PC-9 (cell line): Measurements from ENCODE around the gene HTRA1. TPM values are rescaled to one million over a fixed set of nuclear protein-coding genes. Genes with fewer than 3 reads are reported as not detected.

ENCODE experiments used
- BruUV-seq: library from RNA; stranded (reverse); fragments of 400-500 nt; replicated peaks from 2 replicates; lab custom pipeline; 2021; lab: Mats Ljungman, UMichigan
- CTCF ChIA-PET: fragments of 300-600 bp; sonication (Branson Sonifier 250); formaldehyde crosslinking; loops from one replicate; lab custom pipeline; 2022; ENCODE audit warnings: antibody characterized with exemption; lab: Charles Lee
- POLR2A ChIA-PET: fragments of 300-600 bp; sonication (Branson Sonifier 250); formaldehyde crosslinking; loops from one replicate; lab custom pipeline; 2022; ENCODE audit warnings: antibody characterized with exemption; ENCODE audit not compliant: unreplicated experiment; lab: Charles Lee
- DNase-seq, 2 experiments: peaks; one replicate each; pipeline versions ENCODE4 v3.0.0 to v3.0.0-alpha.2; 2015 to 2022; ENCODE audit warnings: mixed read lengths in 1 of 2
- H2AFZ ChIP-seq: fragments of 200-600 bp; sonication (generic); 2 replicates; pipeline ENCODE4 v1.8.1; 2017; ENCODE audit warnings: antibody characterized with exemption
- H3F3A ChIP-seq: fragments of 200-600 bp; sonication (generic); 2 replicates; pipeline ENCODE4 v1.8.1; 2017; ENCODE audit warnings: antibody characterized with exemption, mild to moderate bottlenecking, low read depth; ENCODE audit not compliant: insufficient read depth
- H3K27ac ChIP-seq: fragments of 200-600 bp; sonication (generic); 2 replicates; pipeline ENCODE4 v1.6.1; 2016; ENCODE audit warnings: mixed run types
- H3K27me3 ChIP-seq: fragments of 200-600 bp; sonication (generic); 2 replicates; pipeline ENCODE4 v1.6.1; 2016; ENCODE audit warnings: low read depth, mixed run types; ENCODE audit not compliant: insufficient read depth
- H3K36me3 ChIP-seq: fragments of 200-600 bp; sonication (generic); 2 replicates; pipeline ENCODE4 v1.6.1; 2016; ENCODE audit warnings: low read depth, mixed run types
- H3K4me1 ChIP-seq: fragments of 200-600 bp; sonication (generic); replicated peaks from 2 replicates; pipeline ENCODE4 v1.6.1; 2016; ENCODE audit warnings: mixed run types; ENCODE audit not compliant: insufficient read depth
- H3K4me2 ChIP-seq: fragments of 200-600 bp; sonication (generic); 2 replicates; pipeline ENCODE4 v1.6.1; 2017; ENCODE audit warnings: mixed run types
- H3K4me3 ChIP-seq: fragments of 200-600 bp; sonication (generic); 2 replicates; pipeline ENCODE4 v1.6.1; 2016; ENCODE audit warnings: mixed run types
- H3K79me2 ChIP-seq: fragments of 200-600 bp; sonication (generic); 2 replicates; pipeline ENCODE4 v1.6.1; 2017; ENCODE audit warnings: low read depth, mixed run types
- H3K9me2 ChIP-seq: fragments of 200-600 bp; sonication (generic); 2 replicates; pipeline ENCODE4 v1.8.1; 2017; ENCODE audit warnings: mild to moderate bottlenecking; ENCODE audit not compliant: insufficient read depth
- H3K9me3 ChIP-seq: fragments of 200-600 bp; sonication (generic); 2 replicates; pipeline ENCODE4 v1.8.1; 2016; ENCODE audit warnings: low read depth; ENCODE audit not compliant: insufficient read depth
- H4K20me1 ChIP-seq: fragments of 200-600 bp; sonication (generic); 2 replicates; pipeline ENCODE4 v1.8.1; 2017; ENCODE audit not compliant: insufficient read depth
- CTCF ChIP-seq: fragments of 200-600 bp; sonication (generic); conservative IDR thresholded peaks from 2 replicates; pipeline ENCODE4 v1.6.1; 2017; ENCODE audit warnings: mixed run types, antibody characterized with exemption, mild to moderate bottlenecking, moderate library complexity
- EZH2 ChIP-seq: fragments of 200-600 bp; sonication (generic); IDR thresholded peaks from 2 replicates; pipeline ENCODE4 v1.8.0; 2017; ENCODE audit warnings: antibody characterized with exemption, low read depth
- intact Hi-C: fragments of 100-400 bp; cut with micrococcal nuclease; formaldehyde crosslinking; loops from one replicate; pipeline ENCODE4 v1.10.0; 2022; ENCODE audit not compliant: unreplicated experiment
- total RNA-seq: library from RNA; stranded (reverse); gene quantifications from 2 replicates; pipeline ENCODE4 v1.2.3, GENCODE V29; 2021

Gene HTRA1
- total RNA-seq, 1 experiment from 2014 or later: 18.0 TPM

- Histone ChIP-seq H3K36me3 (no peaks in the 10 kb centered on the region), H3F3A (no peaks in the 10 kb centered on the region), H3K4me2 (no peak overlapping the region), H4K20me1 (no peaks in the 10 kb centered on the region), H3K9me2 (no peaks in the 10 kb centered on the region), H3K79me2 (no peaks in the 10 kb centered on the region), H3K27me3 (no peaks in the 10 kb centered on the region), H3K27ac (no peak overlapping the region), H3K4me1 (no peaks in the 10 kb centered on the region), H2AFZ (no peak overlapping the region), H3K4me3 (no peak overlapping the region), H3K9me3 (no peaks in the 10 kb centered on the region)
- no peak for DNase-seq
- CTCF ChIA-PET: no interaction called here
- TF ChIP-seq CTCF (no peak), EZH2 (no peak)
- POLR2A ChIA-PET: no interaction called here
- intact Hi-C loops: no loop called here
- BruUV-seq: no TSS peak
Observed at GRCh38 chr10:122484276-122485060, 23.1 kb downstream of the HTRA1 start.

- Histone ChIP-seq H3K4me3 (no peak overlapping the region), H3K27ac (no peak overlapping the region), H3F3A (no peaks in the 10 kb centered on the region), H3K4me2 (no peak overlapping the region), H3K9me2 (no peaks in the 10 kb centered on the region), H3K36me3 (no peaks in the 10 kb centered on the region), H2AFZ (no peak overlapping the region), H3K79me2 (no peaks in the 10 kb centered on the region), H4K20me1 (no peaks in the 10 kb centered on the region), H3K4me1 (no peaks in the 10 kb centered on the region), H3K9me3 (no peaks in the 10 kb centered on the region), H3K27me3 (no peaks in the 10 kb centered on the region)
- no TSS peak for BruUV-seq
- TF ChIP-seq CTCF (no peak), EZH2 (no peak)
- intact Hi-C loops: no loop called here
- ChIA-PET POLR2A (no interaction called here), CTCF (no interaction called here)
- DNase-seq: no peak
Observed at GRCh38 chr10:122485670-122486069, 24.3 kb downstream of the HTRA1 start.

GRCh38 chr10:122486406-122487080 lies 25.2 kb downstream of the HTRA1 start:
- no peak for DNase-seq
- H3K4me1 ChIP-seq: no peaks in the 10 kb centered on the region
- no peak for TF ChIP-seq CTCF
- TF ChIP-seq EZH2: no peak
- ChIA-PET CTCF (no interaction called here), POLR2A (no interaction called here)
- no TSS peak for BruUV-seq
- no peaks in the 10 kb centered on the region for H3K79me2 ChIP-seq
- no peak overlapping the region for H3K4me2 ChIP-seq
- H3K4me3 ChIP-seq: no peak overlapping the region
- H4K20me1 ChIP-seq: no peaks in the 10 kb centered on the region
- H3K36me3 ChIP-seq: no peaks in the 10 kb centered on the region
- no peaks in the 10 kb centered on the region for H3K27me3 ChIP-seq
- H3F3A ChIP-seq: no peaks in the 10 kb centered on the region
- intact Hi-C loops: no loop called here
- H3K9me2 ChIP-seq: no peaks in the 10 kb centered on the region
- no peak overlapping the region for H3K27ac ChIP-seq
- H2AFZ ChIP-seq: no peak overlapping the region
- H3K9me3 ChIP-seq: no peaks in the 10 kb centered on the region
